NCI-H2227 (cell line): ENCODE data around the gene SPATA31A5.
"Not testable (repeated sequence)": the region's sequence is repeated elsewhere in the genome, so short reads cannot be mapped to it uniquely, and the experiment has no call there.

ENCODE experiments used
- DNase-seq: peaks from one replicate; lab custom pipeline; 2025; ENCODE audit not compliant: unreplicated experiment; lab: John Stamatoyannopoulos, UW

The SPATA31A5 gene

GRCh38 chr9:60914107-60914506, at the start of gene SPATA31A5:
Gene SPATA31A5, plus strand, starts transcription at chr9:60914407. Its CDS starts 29 bp downstream, at chr9:60914436.
- DNase-seq, result not testable (repeated sequence)

DNA sequence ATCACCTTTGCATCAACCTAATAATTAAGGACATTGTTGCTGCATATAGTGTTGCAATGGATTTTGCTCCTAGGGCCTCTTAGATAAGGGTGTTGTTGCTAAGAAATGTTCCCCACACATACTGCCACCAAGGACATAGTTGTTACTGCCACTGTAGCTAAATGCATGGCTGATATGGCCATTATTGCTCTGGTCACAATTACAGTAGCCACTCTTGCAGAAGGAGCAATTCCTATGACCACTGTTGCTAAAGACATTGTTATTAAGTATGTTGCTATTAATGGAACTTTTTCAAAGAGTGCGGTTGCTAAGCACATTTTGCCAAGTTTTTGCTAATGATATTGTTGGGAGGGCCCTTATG, 48.8 kb downstream of the SPATA31A5 start:
- not testable (repeated sequence) for DNase-seq

GRCh38 chr9:60966382-60966781, 52.2 kb downstream of the SPATA31A5 start:
- not testable (repeated sequence) for DNase-seq
